NCI-H187 treated with DMSO at 0.1 percent for 48 hours (cell line): Measurements from ENCODE around the gene TMEM156.

Source experiments
- DNase-seq: peaks from one replicate; lab custom pipeline; 2025; lab: John Stamatoyannopoulos, UW

Gene TMEM156

GRCh38 chr4:38925492-38926413 is 106.5 kb downstream of the TMEM156 start:
- DNase-seq = no peak

- DNase-seq = no peak
These were observed 107.9 kb downstream of the TMEM156 start for GRCh38 chr4:38924353-38924752.

GRCh38 chr4:38923746-38924145 is 108.5 kb downstream of the TMEM156 start:
- no peak for DNase-seq

GRCh38 chr4:38921151-38921550 is 111.1 kb downstream of the TMEM156 start:
- no peak for DNase-seq

GRCh38 chr4:38920677-38921076 is 111.5 kb downstream of the TMEM156 start:
- DNase-seq = no peak

GRCh38 chr4:38920186-38920585 is 112.0 kb downstream of the TMEM156 start:
- no peak for DNase-seq

GRCh38 chr4:38919494-38919893 is 112.7 kb downstream of the TMEM156 start:
- DNase-seq = no peak

- no peak for DNase-seq
These were observed 114.7 kb downstream of the TMEM156 start for GRCh38 chr4:38917481-38918025.
